ENCODE data around the gene SPTB.

DNA sequence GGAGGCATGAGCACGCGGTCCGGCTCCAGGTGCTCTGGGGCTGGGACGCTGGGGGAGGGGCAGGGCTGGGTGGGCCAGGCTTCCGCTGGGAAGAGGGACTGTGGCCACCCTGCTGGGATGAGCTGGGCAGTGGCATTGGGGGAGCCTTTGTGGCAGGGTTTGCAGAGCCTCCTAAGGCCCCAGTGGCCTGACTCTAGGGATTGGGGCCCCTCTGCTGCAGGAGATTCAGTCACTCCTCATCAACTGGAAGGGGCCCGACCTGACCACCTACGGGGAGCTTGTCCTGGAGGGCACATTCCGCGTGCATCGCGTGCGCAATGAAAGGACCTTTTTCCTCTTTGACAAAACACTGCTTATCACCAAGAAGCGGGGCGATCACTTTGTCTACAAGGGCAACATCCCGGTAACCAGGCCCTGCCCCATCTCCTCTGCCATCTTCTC is 148.5 kb downstream of the SPTB start:
- TF ChIP-seq, protein P1, sequence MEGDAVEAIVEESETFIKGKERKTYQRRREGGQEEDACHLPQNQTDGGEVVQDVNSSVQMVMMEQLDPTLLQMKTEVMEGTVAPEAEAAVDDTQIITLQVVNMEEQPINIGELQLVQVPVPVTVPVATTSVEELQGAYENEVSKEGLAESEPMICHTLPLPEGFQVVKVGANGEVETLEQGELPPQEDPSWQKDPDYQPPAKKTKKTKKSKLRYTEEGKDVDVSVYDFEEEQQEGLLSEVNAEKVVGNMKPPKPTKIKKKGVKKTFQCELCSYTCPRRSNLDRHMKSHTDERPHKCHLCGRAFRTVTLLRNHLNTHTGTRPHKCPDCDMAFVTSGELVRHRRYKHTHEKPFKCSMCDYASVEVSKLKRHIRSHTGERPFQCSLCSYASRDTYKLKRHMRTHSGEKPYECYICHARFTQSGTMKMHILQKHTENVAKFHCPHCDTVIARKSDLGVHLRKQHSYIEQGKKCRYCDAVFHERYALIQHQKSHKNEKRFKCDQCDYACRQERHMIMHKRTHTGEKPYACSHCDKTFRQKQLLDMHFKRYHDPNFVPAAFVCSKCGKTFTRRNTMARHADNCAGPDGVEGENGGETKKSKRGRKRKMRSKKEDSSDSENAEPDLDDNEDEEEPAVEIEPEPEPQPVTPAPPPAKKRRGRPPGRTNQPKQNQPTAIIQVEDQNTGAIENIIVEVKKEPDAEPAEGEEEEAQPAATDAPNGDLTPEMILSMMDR (IDR thresholded peaks at IDR 0.05; ENCODE audit: low read depth, low read length, poor library complexity, severe bottlenecking) = no peak
- TF ChIP-seq EZH2phosphoT487 (IDR thresholded peaks at IDR 0.05; ENCODE audit: borderline replicate concordance, low read length) = no peak

All from DOHH2 (cell line).